Measurements from ENCODE around the gene STAT5A. TPM values are rescaled to one million over a fixed set of nuclear protein-coding genes. Genes with fewer than 3 reads are reported as not detected.
"Not testable (repeated sequence)": the region's sequence is repeated elsewhere in the genome, so short reads cannot be mapped to it uniquely, and the experiment has no call there.

Gene STAT5A
- total RNA-seq, 1 donor = 117 TPM

GRCh38 chr17:42253578-42253977 is 34.7 kb upstream of the STAT5A start:
- Histone ChIP-seq H3K27me3 (ENCODE audit: insufficient read depth, low read length) (no peaks in the 10 kb centered on the region), H3K4me1 (ENCODE audit: insufficient read depth, low read length) (peaks cover 38% of the 10 kb centered on the region), H3K4me3 (ENCODE audit: low read length) (no peak overlapping the region), H3K9me3 (ENCODE audit: low read depth, low read length) (no peaks in the 10 kb centered on the region)

GRCh38 chr17:42255445-42255844 is 32.9 kb upstream of the STAT5A start:
- H3K4me3 ChIP-seq (ENCODE audit: low read length) = no peak overlapping the region
- no peaks in the 10 kb centered on the region for H3K9me3 ChIP-seq (ENCODE audit: low read depth, low read length)
- H3K4me1 ChIP-seq (ENCODE audit: insufficient read depth, low read length) = peaks cover 22% of the 10 kb centered on the region

GRCh38 chr17:42260318-42260717 is 28.0 kb upstream of the STAT5A start:
- H3K4me1 ChIP-seq (ENCODE audit: insufficient read depth, low read length) = peaks cover 3% of the 10 kb centered on the region
- H3K9me3 ChIP-seq (ENCODE audit: low read depth, low read length) = no peaks in the 10 kb centered on the region
- no peaks in the 10 kb centered on the region for H3K27me3 ChIP-seq (ENCODE audit: insufficient read depth, low read length)
- no peak overlapping the region for H3K4me3 ChIP-seq (ENCODE audit: low read length)

More at GRCh38 chr17:42255445-42255844, 32.9 kb upstream of the STAT5A start:
- no peaks in the 10 kb centered on the region for H3K27me3 ChIP-seq (ENCODE audit: insufficient read depth, low read length)

- not testable (repeated sequence) for H3K27me3 ChIP-seq (ENCODE audit: insufficient read depth, low read length); H3K4me3 ChIP-seq (ENCODE audit: low read length); H3K9me3 ChIP-seq (ENCODE audit: low read depth, low read length)
- H3K4me1 ChIP-seq (ENCODE audit: insufficient read depth, low read length) = peaks cover 15% of the 10 kb centered on the region
Observed at GRCh38 chr17:42264366-42264765, 23.9 kb upstream of the STAT5A start.

GRCh38 chr17:42266462-42266861 is 21.8 kb upstream of the STAT5A start:
- H3K4me1 ChIP-seq (ENCODE audit: insufficient read depth, low read length) = peaks cover 19% of the 10 kb centered on the region
- no peaks in the 10 kb centered on the region for H3K9me3 ChIP-seq (ENCODE audit: low read depth, low read length)
- no peak overlapping the region for H3K4me3 ChIP-seq (ENCODE audit: low read length)
- no peaks in the 10 kb centered on the region for H3K27me3 ChIP-seq (ENCODE audit: insufficient read depth, low read length)

GRCh38 chr17:42266918-42267766 is 21.2 kb upstream of the STAT5A start:
- H3K9me3 ChIP-seq (ENCODE audit: low read depth, low read length) = no peaks in the 10 kb centered on the region
- H3K27me3 ChIP-seq (ENCODE audit: insufficient read depth, low read length) = no peaks in the 10 kb centered on the region
- peaks cover 25% of the 10 kb centered on the region for H3K4me1 ChIP-seq (ENCODE audit: insufficient read depth, low read length)
- H3K4me3 ChIP-seq (ENCODE audit: low read length) = no peak overlapping the region

- Histone ChIP-seq H3K4me3 (ENCODE audit: low read length) (no peak overlapping the region), H3K9me3 (ENCODE audit: low read depth, low read length) (no peaks in the 10 kb centered on the region), H3K4me1 (ENCODE audit: insufficient read depth, low read length) (peaks cover 31% of the 10 kb centered on the region), H3K27me3 (ENCODE audit: insufficient read depth, low read length) (no peaks in the 10 kb centered on the region)
Observed at GRCh38 chr17:42268236-42268635, 20.1 kb upstream of the STAT5A start.

GRCh38 chr17:42270170-42270535 is 18.1 kb upstream of the STAT5A start:
- H3K9me3 ChIP-seq (ENCODE audit: low read depth, low read length) = no peaks in the 10 kb centered on the region
- H3K27me3 ChIP-seq (ENCODE audit: insufficient read depth, low read length) = no peaks in the 10 kb centered on the region
- no peak overlapping the region for H3K4me3 ChIP-seq (ENCODE audit: low read length)
- H3K4me1 ChIP-seq (ENCODE audit: insufficient read depth, low read length) = peaks cover 48% of the 10 kb centered on the region

- Histone ChIP-seq H3K27me3 (ENCODE audit: insufficient read depth, low read length) (no peaks in the 10 kb centered on the region), H3K4me3 (ENCODE audit: low read length) (no peak overlapping the region), H3K4me1 (ENCODE audit: insufficient read depth, low read length) (peaks cover 51% of the 10 kb centered on the region), H3K9me3 (ENCODE audit: low read depth, low read length) (no peaks in the 10 kb centered on the region)
Observed at GRCh38 chr17:42270596-42270995, 17.7 kb upstream of the STAT5A start.

- Histone ChIP-seq H3K4me1 (ENCODE audit: insufficient read depth, low read length) (peaks cover 51% of the 10 kb centered on the region), H3K4me3 (ENCODE audit: low read length) (no peak overlapping the region), H3K9me3 (ENCODE audit: low read depth, low read length) (no peaks in the 10 kb centered on the region), H3K27me3 (ENCODE audit: insufficient read depth, low read length) (no peaks in the 10 kb centered on the region)
Observed at GRCh38 chr17:42271006-42271778, 17.1 kb upstream of the STAT5A start.

GRCh38 chr17:42271779-42272035 is 16.6 kb upstream of the STAT5A start:
- no peaks in the 10 kb centered on the region for H3K9me3 ChIP-seq (ENCODE audit: low read depth, low read length)
- no peak overlapping the region for H3K4me3 ChIP-seq (ENCODE audit: low read length)
- peaks cover 47% of the 10 kb centered on the region for H3K4me1 ChIP-seq (ENCODE audit: insufficient read depth, low read length)
- no peaks in the 10 kb centered on the region for H3K27me3 ChIP-seq (ENCODE audit: insufficient read depth, low read length)

- H3K4me3 ChIP-seq (ENCODE audit: low read length) = no peak overlapping the region
- no peaks in the 10 kb centered on the region for H3K27me3 ChIP-seq (ENCODE audit: insufficient read depth, low read length)
- H3K4me1 ChIP-seq (ENCODE audit: insufficient read depth, low read length) = peaks cover 47% of the 10 kb centered on the region
- no peaks in the 10 kb centered on the region for H3K9me3 ChIP-seq (ENCODE audit: low read depth, low read length)
Observed at GRCh38 chr17:42272162-42272907, 16.0 kb upstream of the STAT5A start.

GRCh38 chr17:42273474-42274252 is 14.6 kb upstream of the STAT5A start:
- H3K27me3 ChIP-seq (ENCODE audit: insufficient read depth, low read length) = no peaks in the 10 kb centered on the region
- peaks cover 49% of the 10 kb centered on the region for H3K4me1 ChIP-seq (ENCODE audit: insufficient read depth, low read length)
- H3K4me3 ChIP-seq (ENCODE audit: low read length) = peak overlapping the region; percentile 62
- no peaks in the 10 kb centered on the region for H3K9me3 ChIP-seq (ENCODE audit: low read depth, low read length)

- H3K4me1 ChIP-seq (ENCODE audit: insufficient read depth, low read length) = peaks cover 49% of the 10 kb centered on the region
- H3K9me3 ChIP-seq (ENCODE audit: low read depth, low read length) = no peaks in the 10 kb centered on the region
- peak overlapping the region; percentile 62 for H3K4me3 ChIP-seq (ENCODE audit: low read length)
- no peaks in the 10 kb centered on the region for H3K27me3 ChIP-seq (ENCODE audit: insufficient read depth, low read length)
Observed at GRCh38 chr17:42274253-42274542, 14.1 kb upstream of the STAT5A start.

Data from mononuclear cell (primary cell).